Heart left ventricle (tissue), 13 donors: ENCODE results near the gene HSD11B1.

Source experiments
- POLR2A ChIP-seq, 2 donors: fragments of 450-650 bp; IDR thresholded peaks; one replicate each; pipeline ENCODE4 v1.6.1; 2017; ENCODE audit warnings: antibody characterized with exemption in 2 of 2, mild to moderate bottlenecking in 2 of 2, moderate library complexity in 2 of 2
- TF ChIP-seq, protein P1 (sequence below), 12 donors: fragments of 200-600 bp; sonication (generic) in 4 of 12; IDR thresholded peaks; one replicate each; pipeline versions ENCODE4 v1.5.0 to v1.8.0; 2018 to 2022; ENCODE audit warnings: antibody characterized with exemption in 12 of 12, mild to moderate bottlenecking in 5 of 12
- donor health status: ischemic (EF 13 %, LVEDD 7.1; RV severe dilation, severe dysfunction).
- donor health status: DM: no; HTN: yes; CAD: no.
- donor health status: DM: no; HTN: no; CAD: no.
- donor health status: ischemic (EF 25% LVEDD 6.9; RV normal size, moderate dysfunction).
- donor health status: ischemic (EF 25% LVEDD 5.7; RV mildly dilated, moderate dysfunction).
- donor health status: ischemic (EF 35%, LVEDD 5.7; RV mildly dilated, moderate dysfunction).
- donor health status: nonischemic (EF 11% LVEDD 7.7; RV severe dilation, severe dysfunction).
- donor health status: DM: yes; HTN: yes; CAD: no.
- donor health status: PGD.
- donor health status: ischemic (EF 29% LVEDD 5.4; RV normal size, mild dysfunction).
- donor health status: nonischemic (EF 23%, LVEDD 6.1; RV moderate dilation, normal function).

DNA sequence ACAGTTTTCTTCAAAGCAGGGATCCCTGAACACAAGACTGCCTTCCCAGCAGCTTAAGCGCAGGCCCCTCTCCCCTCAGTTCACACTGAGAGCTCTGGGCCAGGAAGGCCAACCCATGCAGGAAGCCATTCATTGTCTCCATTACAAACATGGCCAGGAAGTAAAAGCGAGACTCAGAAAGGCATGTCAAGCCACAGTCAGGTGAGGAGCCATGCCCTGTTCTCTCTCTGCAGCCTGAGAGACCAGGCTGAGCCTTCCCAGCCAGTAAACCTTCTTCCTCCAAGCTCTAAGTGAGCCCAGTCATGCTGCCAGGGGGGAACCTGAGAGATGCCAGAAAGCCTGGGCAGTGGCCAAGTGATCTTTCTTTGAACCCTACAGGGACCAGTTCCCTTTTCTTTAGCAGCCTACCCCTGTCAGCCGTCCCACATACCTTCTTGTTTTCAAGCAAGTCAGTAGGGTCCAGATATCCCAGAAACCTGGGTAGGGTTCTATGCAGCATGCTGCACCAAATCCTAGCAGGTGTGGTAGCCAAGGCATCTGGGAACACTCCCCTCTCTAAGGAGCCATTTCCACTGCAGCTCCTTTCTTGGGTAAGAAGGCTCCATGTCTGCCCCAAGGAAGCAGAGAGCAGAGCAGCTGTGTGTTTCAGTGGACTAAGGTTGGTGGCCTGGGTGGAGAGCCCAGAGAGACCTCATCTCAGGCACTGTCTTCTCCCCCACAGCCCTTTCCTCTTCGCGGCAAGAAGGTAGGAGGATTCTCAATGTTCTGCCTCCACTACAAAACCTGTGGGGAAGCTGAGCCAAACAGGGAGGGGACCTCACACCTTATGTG lies 52.2 kb downstream of the HSD11B1 start:
- TF ChIP-seq, protein P1, sequence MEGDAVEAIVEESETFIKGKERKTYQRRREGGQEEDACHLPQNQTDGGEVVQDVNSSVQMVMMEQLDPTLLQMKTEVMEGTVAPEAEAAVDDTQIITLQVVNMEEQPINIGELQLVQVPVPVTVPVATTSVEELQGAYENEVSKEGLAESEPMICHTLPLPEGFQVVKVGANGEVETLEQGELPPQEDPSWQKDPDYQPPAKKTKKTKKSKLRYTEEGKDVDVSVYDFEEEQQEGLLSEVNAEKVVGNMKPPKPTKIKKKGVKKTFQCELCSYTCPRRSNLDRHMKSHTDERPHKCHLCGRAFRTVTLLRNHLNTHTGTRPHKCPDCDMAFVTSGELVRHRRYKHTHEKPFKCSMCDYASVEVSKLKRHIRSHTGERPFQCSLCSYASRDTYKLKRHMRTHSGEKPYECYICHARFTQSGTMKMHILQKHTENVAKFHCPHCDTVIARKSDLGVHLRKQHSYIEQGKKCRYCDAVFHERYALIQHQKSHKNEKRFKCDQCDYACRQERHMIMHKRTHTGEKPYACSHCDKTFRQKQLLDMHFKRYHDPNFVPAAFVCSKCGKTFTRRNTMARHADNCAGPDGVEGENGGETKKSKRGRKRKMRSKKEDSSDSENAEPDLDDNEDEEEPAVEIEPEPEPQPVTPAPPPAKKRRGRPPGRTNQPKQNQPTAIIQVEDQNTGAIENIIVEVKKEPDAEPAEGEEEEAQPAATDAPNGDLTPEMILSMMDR (IDR thresholded peaks at IDR 0.05), result no peak
- no peak for TF ChIP-seq POLR2A (IDR thresholded peaks at IDR 0.05)
